ENCODE data around the gene CCSAP. TPM values are rescaled to one million over a fixed set of nuclear protein-coding genes. Genes with fewer than 3 reads are reported as not detected.
"Not testable (repeated sequence)": the region's sequence is repeated elsewhere in the genome, so short reads cannot be mapped to it uniquely, and the experiment has no call there.

CCSAP gene
- total RNA-seq (2014; rRNA removed; shearing (Covaris generic)) = 33.5 and 39.0 TPM in 2 replicates

GRCh38 chr1:229342656-229343569 lies at the start of gene CCSAP:
TSS of gene CCSAP (minus strand) at chr1:229343047. CDS start at chr1:229342465, 582 bp downstream.
- Histone ChIP-seq H3K27me3 (no peaks in the 10 kb centered on the region), H3K4me3 (peak within 1 kb of the TSS; percentile 94), H3K4me1 (peaks cover 6% of the 10 kb centered on the region; the same call in 1 of the 2 replicates), H3K36me3 (0 out of 2 replicates have a peak, but pooled peaks cover 3% of the 10 kb centered on the region), H3K9me3 (replicated peaks) (no peaks in the 10 kb centered on the region), H3K27ac (peak within 1 kb of the TSS; percentile 77)
- peak; percentile 76 to 86 for DNase-seq

- Histone ChIP-seq H3K36me3 (no peaks in the 10 kb centered on the region), H3K27me3 (no peaks in the 10 kb centered on the region), H3K4me3 (no peak overlapping the region), H3K27ac (no peak overlapping the region), H3K4me1 (no peaks in the 10 kb centered on the region), H3K9me3 (replicated peaks) (no peaks in the 10 kb centered on the region)
- DNase-seq = no peak
Observed at GRCh38 chr1:229390130-229390529, 47.3 kb upstream of the CCSAP start.

GRCh38 chr1:229388897-229389580 lies 46.2 kb upstream of the CCSAP start:
- no peaks in the 10 kb centered on the region for H3K4me1 ChIP-seq
- no peaks in the 10 kb centered on the region for H3K36me3 ChIP-seq
- no peak overlapping the region for H3K4me3 ChIP-seq
- no peak for DNase-seq
- H3K27ac ChIP-seq = no peak overlapping the region
- H3K27me3 ChIP-seq = no peaks in the 10 kb centered on the region
- H3K9me3 ChIP-seq (replicated peaks) = no peaks in the 10 kb centered on the region

- H3K27ac ChIP-seq = no peak overlapping the region
- no peaks in the 10 kb centered on the region for H3K36me3 ChIP-seq
- DNase-seq = no peak
- no peaks in the 10 kb centered on the region for H3K9me3 ChIP-seq (replicated peaks)
- H3K4me1 ChIP-seq = no peaks in the 10 kb centered on the region
- no peak overlapping the region for H3K4me3 ChIP-seq
- no peaks in the 10 kb centered on the region for H3K27me3 ChIP-seq
Observed at GRCh38 chr1:229385853-229386456, 43.1 kb upstream of the CCSAP start.

GRCh38 chr1:229384822-229385221 lies 42.0 kb upstream of the CCSAP start:
- no peaks in the 10 kb centered on the region for H3K36me3 ChIP-seq
- H3K27me3 ChIP-seq = no peaks in the 10 kb centered on the region
- no peak overlapping the region for H3K4me3 ChIP-seq
- H3K4me1 ChIP-seq = no peaks in the 10 kb centered on the region
- H3K9me3 ChIP-seq (replicated peaks) = no peaks in the 10 kb centered on the region
- DNase-seq = no peak
- H3K27ac ChIP-seq = no peak overlapping the region

- H3K27me3 ChIP-seq = no peaks in the 10 kb centered on the region
- DNase-seq = no peak
- no peak overlapping the region for H3K4me3 ChIP-seq
- no peaks in the 10 kb centered on the region for H3K36me3 ChIP-seq
- H3K4me1 ChIP-seq = no peaks in the 10 kb centered on the region
- no peak overlapping the region for H3K27ac ChIP-seq
- H3K9me3 ChIP-seq (replicated peaks) = no peaks in the 10 kb centered on the region
Observed at GRCh38 chr1:229383961-229384360, 41.1 kb upstream of the CCSAP start.

GRCh38 chr1:229383188-229383587 lies 40.3 kb upstream of the CCSAP start:
- DNase-seq = no peak

GRCh38 chr1:229381234-229381633 lies 38.4 kb upstream of the CCSAP start:
- no peak overlapping the region for H3K27ac ChIP-seq
- no peak overlapping the region for H3K4me3 ChIP-seq
- H3K4me1 ChIP-seq = no peaks in the 10 kb centered on the region
- no peaks in the 10 kb centered on the region for H3K36me3 ChIP-seq
- no peaks in the 10 kb centered on the region for H3K27me3 ChIP-seq
- DNase-seq = peak in 1 of 2 experiments; percentile 10
- H3K9me3 ChIP-seq (replicated peaks) = no peaks in the 10 kb centered on the region

More at GRCh38 chr1:229383188-229383587, 40.3 kb upstream of the CCSAP start:
- H3K9me3 ChIP-seq (replicated peaks) = no peaks in the 10 kb centered on the region
- no peaks in the 10 kb centered on the region for H3K4me1 ChIP-seq
- H3K27me3 ChIP-seq = no peaks in the 10 kb centered on the region
- no peak overlapping the region for H3K27ac ChIP-seq
- H3K4me3 ChIP-seq = no peak overlapping the region
- H3K36me3 ChIP-seq = no peaks in the 10 kb centered on the region

- Histone ChIP-seq H3K4me3 (no peak overlapping the region), H3K27ac (no peak overlapping the region), H3K27me3 (no peaks in the 10 kb centered on the region), H3K4me1 (no peaks in the 10 kb centered on the region), H3K9me3 (replicated peaks) (no peaks in the 10 kb centered on the region), H3K36me3 (no peaks in the 10 kb centered on the region)
- DNase-seq = no peak
Observed at GRCh38 chr1:229380536-229381160, 37.8 kb upstream of the CCSAP start.

GRCh38 chr1:229379846-229380245 lies 37.0 kb upstream of the CCSAP start:
- Histone ChIP-seq H3K36me3 (no peaks in the 10 kb centered on the region), H3K27me3 (no peaks in the 10 kb centered on the region), H3K4me1 (no peaks in the 10 kb centered on the region), H3K4me3 (no peak overlapping the region), H3K9me3 (replicated peaks) (no peaks in the 10 kb centered on the region), H3K27ac (no peak overlapping the region)
- DNase-seq = no peak

GRCh38 chr1:229378586-229379367 lies 35.9 kb upstream of the CCSAP start:
- H3K27me3 ChIP-seq = no peaks in the 10 kb centered on the region
- no peak overlapping the region for H3K27ac ChIP-seq
- no peaks in the 10 kb centered on the region for H3K9me3 ChIP-seq (replicated peaks)
- DNase-seq = no peak
- H3K4me3 ChIP-seq = no peak overlapping the region
- H3K4me1 ChIP-seq = no peaks in the 10 kb centered on the region
- H3K36me3 ChIP-seq = no peaks in the 10 kb centered on the region

GRCh38 chr1:229378035-229378434 lies 35.2 kb upstream of the CCSAP start:
- H3K9me3 ChIP-seq (replicated peaks); H3K4me1 ChIP-seq; H3K27me3 ChIP-seq; DNase-seq; H3K36me3 ChIP-seq; H3K4me3 ChIP-seq; H3K27ac ChIP-seq: not testable (repeated sequence)

- no peak for DNase-seq
- Histone ChIP-seq H3K27me3 (no peaks in the 10 kb centered on the region), H3K4me1 (no peaks in the 10 kb centered on the region), H3K4me3 (no peak overlapping the region), H3K36me3 (no peaks in the 10 kb centered on the region), H3K9me3 (replicated peaks) (0 out of 2 replicates have a peak, but pooled peaks cover 2% of the 10 kb centered on the region), H3K27ac (no peak overlapping the region)
Observed at GRCh38 chr1:229377429-229377828, 34.6 kb upstream of the CCSAP start.

GRCh38 chr1:229376521-229376920 lies 33.7 kb upstream of the CCSAP start:
- no peaks in the 10 kb centered on the region for H3K36me3 ChIP-seq
- no peak overlapping the region for H3K4me3 ChIP-seq
- no peak for DNase-seq
- H3K4me1 ChIP-seq = no peaks in the 10 kb centered on the region
- 0 out of 2 replicates have a peak, but pooled peaks cover 4% of the 10 kb centered on the region for H3K9me3 ChIP-seq (replicated peaks)
- H3K27ac ChIP-seq = no peak overlapping the region
- no peaks in the 10 kb centered on the region for H3K27me3 ChIP-seq

All from SJCRH30 (cell line).